Activated CD8-positive, alpha-beta memory T cell treated with anti-CD3 and anti-CD28 coated beads, Interleukin-2, amount 10 ng/mL, durations not matched to agents 7 days and 5 days (primary cell): ENCODE measurements around the gene ZNF385A. TPM values are rescaled to one million over a fixed set of nuclear protein-coding genes. Genes with fewer than 3 reads are reported as not detected.

Experiments used
- ATAC-seq: fragments of 150-1000 bp; cut with Tn5 transposase; one replicate; pipeline ENCODE4 v1.10.0; 2021; ENCODE audit warnings: moderate library complexity
- CTCF ChIA-PET: fragments of 350-600 bp; sonication (Branson Sonifier 250); formaldehyde crosslinking; loops from one replicate; lab custom pipeline; 2021; ENCODE audit warnings: antibody characterized with exemption; lab: Charles Lee
- DNase-seq: peaks from one replicate; pipeline ENCODE4 v3.0.0-alpha.2; 2020
- H3K27ac Mint-ChIP-seq: one replicate; pipeline ENCODE4 v1.8.0; 2021; ENCODE audit warnings: mild to moderate bottlenecking, mixed read lengths
- H3K27me3 Mint-ChIP-seq: one replicate; pipeline ENCODE4 v1.8.0; 2021; ENCODE audit warnings: mixed read lengths
- H3K36me3 Mint-ChIP-seq: one replicate; pipeline ENCODE4 v1.8.0; 2021; ENCODE audit warnings: mild to moderate bottlenecking, mixed read lengths
- H3K4me1 Mint-ChIP-seq: one replicate; pipeline ENCODE4 v1.8.0; 2021; ENCODE audit warnings: mixed read lengths
- H3K4me3 Mint-ChIP-seq: one replicate; pipeline ENCODE4 v1.8.0; 2021; ENCODE audit warnings: mild to moderate bottlenecking, moderate library complexity, mixed read lengths
- H3K9me3 Mint-ChIP-seq: one replicate; pipeline ENCODE4 v1.8.0; 2022; ENCODE audit warnings: low read depth, mixed read lengths
- total RNA-seq, 2 experiments: library from RNA; stranded (reverse); gene quantifications; one replicate each; pipeline ENCODE4 v1.2.3, GENCODE V29; 2021

The ZNF385A gene
- total RNA-seq, 2 experiments from 2014 or later: 0.30 to 0.91 TPM

- Mint-ChIP-seq H3K27me3 (peaks cover 55% of the 10 kb centered on the region), H3K4me1 (peaks cover 29% of the 10 kb centered on the region), H3K27ac (no peak overlapping the region), H3K36me3 (peaks cover 5% of the 10 kb centered on the region), H3K9me3 (no peaks in the 10 kb centered on the region), H3K4me3 (no peak overlapping the region)
- DNase-seq: no peak
- CTCF ChIA-PET: interaction anchor here (8.1 to 14.5 kb wide), 2 partner anchors 18 to 20 kb away, joined by 55 to 283 read pairs; no protein-coding TSS in a partner anchor
- ATAC-seq: no peak
Measured at GRCh38 chr12:54421175-54421878, 36.8 kb upstream of the ZNF385A start.

- Mint-ChIP-seq H3K27ac (no peak overlapping the region), H3K27me3 (peaks cover 49% of the 10 kb centered on the region), H3K36me3 (peaks cover 5% of the 10 kb centered on the region), H3K4me1 (peaks cover 32% of the 10 kb centered on the region), H3K9me3 (no peaks in the 10 kb centered on the region), H3K4me3 (no peak overlapping the region)
- ATAC-seq (no peak), DNase-seq (no peak)
- CTCF ChIA-PET: interaction anchor here (8.1 to 14.5 kb wide), 2 partner anchors 19 to 20 kb away, joined by 55 to 283 read pairs; no protein-coding TSS in a partner anchor
Measured at GRCh38 chr12:54420766-54421144, 36.2 kb upstream of the ZNF385A start.

- Mint-ChIP-seq H3K36me3 (peaks cover 5% of the 10 kb centered on the region), H3K4me1 (peaks cover 44% of the 10 kb centered on the region)
Measured at GRCh38 chr12:54419088-54419887, 34.8 kb upstream of the ZNF385A start, which contains the start of gene ITGA5. ITGA5 (minus strand) TSS chr12:54419266; CDS start chr12:54419198, 68 bp downstream.

GRCh38 chr12:54418441-54419087, 34.0 kb upstream of the ZNF385A start:
- Mint-ChIP-seq H3K4me1 (peaks cover 51% of the 10 kb centered on the region), H3K27ac (peak overlapping the region; percentile 82), H3K27me3 (peaks cover 34% of the 10 kb centered on the region), H3K36me3 (peaks cover 5% of the 10 kb centered on the region), H3K9me3 (no peaks in the 10 kb centered on the region), H3K4me3 (peak overlapping the region; percentile 88)
- ATAC-seq (peak; percentile 35), DNase-seq (no peak)
- CTCF ChIA-PET: interaction anchor here (1.1 to 14.5 kb wide), 4 partner anchors 14 to 204 kb away, joined by 3 to 283 read pairs (median 30); no protein-coding TSS in a partner anchor

More at GRCh38 chr12:54419088-54419887, 34.8 kb upstream of the ZNF385A start, which contains the start of gene ITGA5:
- DNase-seq (peak; percentile 56), ATAC-seq (peak; percentile 66)
- Mint-ChIP-seq H3K27ac (peak within 1 kb of the TSS; percentile 82), H3K4me3 (peak within 1 kb of the TSS; percentile 88), H3K9me3 (no peaks in the 10 kb centered on the region), H3K27me3 (peaks cover 36% of the 10 kb centered on the region)
- CTCF ChIA-PET: interaction anchor here (0.7 to 14.5 kb wide), 3 partner anchors 10 to 20 kb away, joined by 3 to 283 read pairs (median 55); no protein-coding TSS in a partner anchor

GRCh38 chr12:54417712-54418440, 33.3 kb upstream of the ZNF385A start:
- H3K27me3 Mint-ChIP-seq: peaks cover 28% of the 10 kb centered on the region
- peak overlapping the region; percentile 88 for H3K4me3 Mint-ChIP-seq
- H3K27ac Mint-ChIP-seq: peak overlapping the region; percentile 82
- no peak for ATAC-seq
- H3K4me1 Mint-ChIP-seq: peaks cover 56% of the 10 kb centered on the region
- CTCF ChIA-PET: interaction anchor here (1.1 to 14.5 kb wide), 4 partner anchors 14 to 203 kb away, joined by 3 to 283 read pairs (median 30); no protein-coding TSS in a partner anchor
- no peak for DNase-seq
- H3K36me3 Mint-ChIP-seq: peaks cover 5% of the 10 kb centered on the region
- H3K9me3 Mint-ChIP-seq: no peaks in the 10 kb centered on the region

GRCh38 chr12:54416687-54417603, 32.4 kb upstream of the ZNF385A start:
- peaks cover 65% of the 10 kb centered on the region for H3K4me1 Mint-ChIP-seq

GRCh38 chr12:54415221-54415929, 30.8 kb upstream of the ZNF385A start:
- no peak for DNase-seq
- Mint-ChIP-seq H3K27ac (peak overlapping the region; percentile 57), H3K36me3 (peaks cover 13% of the 10 kb centered on the region), H3K4me3 (no peak overlapping the region), H3K27me3 (peaks cover 7% of the 10 kb centered on the region), H3K4me1 (peaks cover 69% of the 10 kb centered on the region), H3K9me3 (no peaks in the 10 kb centered on the region)
- CTCF ChIA-PET: interaction anchor here (1.1 to 14.5 kb wide), 5 partner anchors 14 to 207 kb away, joined by 3 to 283 read pairs (median 5); partner anchors contain the start of gene COPZ1
- no peak for ATAC-seq

More at GRCh38 chr12:54416687-54417603, 32.4 kb upstream of the ZNF385A start:
- CTCF ChIA-PET: interaction anchor here (0.6 to 14.5 kb wide), 4 partner anchors 15 to 83 kb away, joined by 3 to 283 read pairs (median 30); no protein-coding TSS in a partner anchor
- DNase-seq (no peak), ATAC-seq (no peak)
- Mint-ChIP-seq H3K9me3 (no peaks in the 10 kb centered on the region), H3K27ac (peak overlapping the region; percentile 82), H3K27me3 (peaks cover 20% of the 10 kb centered on the region), H3K4me3 (peak overlapping the region; percentile 88), H3K36me3 (peaks cover 8% of the 10 kb centered on the region)

- DNase-seq (peak; percentile 91), ATAC-seq (peak; percentile 88)
- peaks cover 16% of the 10 kb centered on the region for H3K36me3 Mint-ChIP-seq
- H3K27ac Mint-ChIP-seq: peak overlapping the region; percentile 85
- H3K4me3 Mint-ChIP-seq: peak overlapping the region; percentile 59
- no peaks in the 10 kb centered on the region for H3K27me3 Mint-ChIP-seq
- no peaks in the 10 kb centered on the region for H3K9me3 Mint-ChIP-seq
- CTCF ChIA-PET: interaction anchor here (0.6 to 14.5 kb wide), 9 partner anchors 12 to 36 kb away, joined by 3 to 283 read pairs (median 5); no protein-coding TSS in a partner anchor
- H3K4me1 Mint-ChIP-seq: peaks cover 65% of the 10 kb centered on the region
Measured at GRCh38 chr12:54413284-54414190, 29.0 kb upstream of the ZNF385A start.

- ATAC-seq (peak; percentile 43), DNase-seq (no peak)
- CTCF ChIA-PET: interaction anchor here (0.9 to 14.5 kb wide), 9 partner anchors 12 to 89 kb away, joined by 3 to 283 read pairs (median 5); no protein-coding TSS in a partner anchor
Measured at GRCh38 chr12:54412786-54413185, 28.3 kb upstream of the ZNF385A start.

GRCh38 chr12:54412348-54412747, 27.8 kb upstream of the ZNF385A start:
- Mint-ChIP-seq H3K36me3 (peaks cover 17% of the 10 kb centered on the region), H3K27me3 (no peaks in the 10 kb centered on the region), H3K4me3 (no peak overlapping the region), H3K27ac (peak overlapping the region; percentile 85), H3K9me3 (no peaks in the 10 kb centered on the region), H3K4me1 (peaks cover 57% of the 10 kb centered on the region)
- ATAC-seq (no peak), DNase-seq (no peak)
- CTCF ChIA-PET: interaction anchor here (0.9 to 14.5 kb wide), 9 partner anchors 11 to 196 kb away, joined by 3 to 283 read pairs (median 4); no protein-coding TSS in a partner anchor

More at GRCh38 chr12:54412786-54413185, 28.3 kb upstream of the ZNF385A start:
- H3K36me3 Mint-ChIP-seq: peaks cover 17% of the 10 kb centered on the region
- peak overlapping the region; percentile 59 for H3K4me3 Mint-ChIP-seq
- H3K9me3 Mint-ChIP-seq: no peaks in the 10 kb centered on the region
- peaks cover 61% of the 10 kb centered on the region for H3K4me1 Mint-ChIP-seq
- peak overlapping the region; percentile 85 for H3K27ac Mint-ChIP-seq
- no peaks in the 10 kb centered on the region for H3K27me3 Mint-ChIP-seq
